Endothelial cell (in vitro differentiated cells): ENCODE results near the gene MYO9B. TPM values are rescaled to one million over a fixed set of nuclear protein-coding genes. Genes with fewer than 3 reads are reported as not detected.
A peak's percentile ranks its signal among the peaks of the same experiment; 100 is the strongest.

ENCODE experiments used
- DNase-seq: peaks from one replicate; pipeline ENCODE4 v3.0.0; 2021; ENCODE audit warnings: low spot score
- H3K27ac Mint-ChIP-seq: one replicate; pipeline ENCODE4 v1.8.0; 2021; ENCODE audit warnings: mixed read lengths, inconsistent platforms; ENCODE audit not compliant: unreplicated experiment
- H3K27me3 Mint-ChIP-seq: one replicate; pipeline ENCODE4 v1.8.0; 2021; ENCODE audit warnings: mild to moderate bottlenecking, moderate library complexity, mixed read lengths, inconsistent platforms; ENCODE audit not compliant: unreplicated experiment
- H3K36me3 Mint-ChIP-seq: one replicate; pipeline ENCODE4 v1.8.0; 2021; ENCODE audit warnings: mild to moderate bottlenecking, low read depth, mixed read lengths, inconsistent platforms; ENCODE audit not compliant: unreplicated experiment
- H3K4me1 Mint-ChIP-seq: one replicate; pipeline ENCODE4 v1.8.0; 2021; ENCODE audit warnings: mild to moderate bottlenecking, mixed read lengths, inconsistent platforms; ENCODE audit not compliant: unreplicated experiment
- H3K4me3 Mint-ChIP-seq: one replicate; pipeline ENCODE4 v1.8.0; 2021; ENCODE audit warnings: mild to moderate bottlenecking, mixed read lengths, inconsistent platforms; ENCODE audit not compliant: unreplicated experiment
- H3K9me3 Mint-ChIP-seq: one replicate; pipeline ENCODE4 v1.8.0; 2021; ENCODE audit warnings: mixed read lengths, inconsistent platforms; ENCODE audit not compliant: unreplicated experiment
- total RNA-seq: library from RNA; stranded (reverse); fragmentation: NEBNext Ultra II Directional; extraction: Animal tissue kit (Norgen Biotek cat#: 25700); gene quantifications from one replicate; pipeline ENCODE4 v1.2.1, GENCODE V29; 2021; ENCODE audit not compliant: unreplicated experiment
- TF ChIP-seq, protein P1 (sequence below): fragments of 200-600 bp; sonication (generic); IDR thresholded peaks from one replicate; pipeline ENCODE4 v1.5.0; 2021; ENCODE audit warnings: antibody characterized with exemption; ENCODE audit not compliant: unreplicated experiment

Gene MYO9B
- total RNA-seq, 1 donor from 2014 or later: 62.4 TPM

DNA sequence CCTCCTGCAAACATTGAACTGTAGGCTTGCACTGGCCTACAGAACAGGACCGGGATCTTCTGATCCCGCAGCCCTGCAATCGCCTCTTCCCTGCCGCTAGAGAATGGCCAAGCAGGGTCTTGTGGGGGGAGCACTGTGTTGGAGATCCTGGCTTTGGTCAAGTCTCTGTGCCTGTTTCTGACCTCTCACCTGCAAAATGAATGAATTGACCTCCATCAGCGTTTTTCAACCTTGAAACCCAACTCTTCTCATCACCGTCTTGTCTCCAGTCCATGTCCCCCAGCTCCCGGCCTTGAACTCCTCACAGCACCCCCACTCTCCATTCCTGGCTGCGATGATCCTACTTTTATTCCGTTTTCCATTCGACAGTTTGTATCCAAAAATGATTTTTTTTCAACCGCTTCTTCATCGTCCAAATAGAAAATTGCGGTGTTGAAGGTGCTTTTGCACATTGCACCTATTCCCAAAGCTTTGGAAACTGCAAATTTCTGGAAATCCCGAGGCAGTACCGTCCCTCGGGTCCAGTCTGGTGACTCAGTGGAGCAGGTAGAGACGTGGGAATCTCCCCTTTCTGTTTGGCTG is 2.0 kb downstream of the MYO9B start:
- TF ChIP-seq, protein P1, sequence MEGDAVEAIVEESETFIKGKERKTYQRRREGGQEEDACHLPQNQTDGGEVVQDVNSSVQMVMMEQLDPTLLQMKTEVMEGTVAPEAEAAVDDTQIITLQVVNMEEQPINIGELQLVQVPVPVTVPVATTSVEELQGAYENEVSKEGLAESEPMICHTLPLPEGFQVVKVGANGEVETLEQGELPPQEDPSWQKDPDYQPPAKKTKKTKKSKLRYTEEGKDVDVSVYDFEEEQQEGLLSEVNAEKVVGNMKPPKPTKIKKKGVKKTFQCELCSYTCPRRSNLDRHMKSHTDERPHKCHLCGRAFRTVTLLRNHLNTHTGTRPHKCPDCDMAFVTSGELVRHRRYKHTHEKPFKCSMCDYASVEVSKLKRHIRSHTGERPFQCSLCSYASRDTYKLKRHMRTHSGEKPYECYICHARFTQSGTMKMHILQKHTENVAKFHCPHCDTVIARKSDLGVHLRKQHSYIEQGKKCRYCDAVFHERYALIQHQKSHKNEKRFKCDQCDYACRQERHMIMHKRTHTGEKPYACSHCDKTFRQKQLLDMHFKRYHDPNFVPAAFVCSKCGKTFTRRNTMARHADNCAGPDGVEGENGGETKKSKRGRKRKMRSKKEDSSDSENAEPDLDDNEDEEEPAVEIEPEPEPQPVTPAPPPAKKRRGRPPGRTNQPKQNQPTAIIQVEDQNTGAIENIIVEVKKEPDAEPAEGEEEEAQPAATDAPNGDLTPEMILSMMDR: no peak
- H3K27ac Mint-ChIP-seq: peak overlapping the region; percentile 48
- H3K36me3 Mint-ChIP-seq: peaks cover 4% of the 10 kb centered on the region
- peak overlapping the region; percentile 89 for H3K4me3 Mint-ChIP-seq
- no peaks in the 10 kb centered on the region for H3K9me3 Mint-ChIP-seq
- peaks cover 26% of the 10 kb centered on the region for H3K4me1 Mint-ChIP-seq
- H3K27me3 Mint-ChIP-seq: peaks cover 2% of the 10 kb centered on the region
- DNase-seq: no peak

DNA sequence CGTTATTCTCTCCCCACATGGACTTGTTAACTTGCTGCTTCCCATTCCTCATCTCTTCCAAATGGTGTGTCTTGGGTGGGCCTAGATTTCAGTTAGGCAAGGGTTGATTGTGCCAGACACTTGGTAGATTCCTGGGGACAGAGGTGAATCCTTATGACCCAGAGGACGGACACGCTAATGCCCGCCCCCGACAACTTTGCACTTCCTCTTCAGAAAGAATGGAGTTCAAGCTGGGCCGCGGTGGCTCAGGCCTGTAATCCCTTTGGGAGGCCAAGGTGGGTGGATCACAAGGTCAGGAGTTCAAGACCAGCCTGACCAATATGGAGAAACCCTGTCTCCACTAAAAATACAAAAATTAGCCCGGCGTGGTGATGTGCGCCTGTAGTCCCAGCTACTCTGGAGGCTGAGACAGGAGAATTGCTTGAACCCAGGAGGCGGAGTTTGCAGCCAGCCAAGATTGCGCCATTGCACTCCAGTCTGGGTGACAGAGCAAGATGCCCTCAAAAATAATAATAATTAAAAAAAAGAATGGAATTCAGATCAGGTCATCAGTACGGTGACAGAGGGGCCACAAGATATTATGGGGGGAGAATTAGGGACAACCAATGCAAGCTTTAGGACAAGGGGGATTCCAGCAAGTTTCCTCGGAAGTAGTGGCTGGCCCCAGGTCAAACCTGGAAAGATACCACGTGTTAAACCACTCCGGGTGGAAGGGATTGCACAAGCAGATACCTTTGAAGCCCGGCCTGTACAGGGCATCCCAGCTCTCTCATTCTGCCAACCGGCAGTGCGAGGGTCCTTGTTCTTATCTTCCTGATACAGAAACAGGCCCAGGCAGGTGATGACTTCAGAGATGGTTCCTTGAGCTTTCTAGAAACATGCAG is 2.7 kb downstream of the MYO9B start:
- no peak overlapping the region for H3K27ac Mint-ChIP-seq
- H3K4me3 Mint-ChIP-seq: no peak overlapping the region
- peaks cover 4% of the 10 kb centered on the region for H3K36me3 Mint-ChIP-seq
- H3K4me1 Mint-ChIP-seq: peaks cover 26% of the 10 kb centered on the region
- TF ChIP-seq, protein P1: no peak
- no peak for DNase-seq
- no peaks in the 10 kb centered on the region for H3K9me3 Mint-ChIP-seq
- no peaks in the 10 kb centered on the region for H3K27me3 Mint-ChIP-seq

DNA sequence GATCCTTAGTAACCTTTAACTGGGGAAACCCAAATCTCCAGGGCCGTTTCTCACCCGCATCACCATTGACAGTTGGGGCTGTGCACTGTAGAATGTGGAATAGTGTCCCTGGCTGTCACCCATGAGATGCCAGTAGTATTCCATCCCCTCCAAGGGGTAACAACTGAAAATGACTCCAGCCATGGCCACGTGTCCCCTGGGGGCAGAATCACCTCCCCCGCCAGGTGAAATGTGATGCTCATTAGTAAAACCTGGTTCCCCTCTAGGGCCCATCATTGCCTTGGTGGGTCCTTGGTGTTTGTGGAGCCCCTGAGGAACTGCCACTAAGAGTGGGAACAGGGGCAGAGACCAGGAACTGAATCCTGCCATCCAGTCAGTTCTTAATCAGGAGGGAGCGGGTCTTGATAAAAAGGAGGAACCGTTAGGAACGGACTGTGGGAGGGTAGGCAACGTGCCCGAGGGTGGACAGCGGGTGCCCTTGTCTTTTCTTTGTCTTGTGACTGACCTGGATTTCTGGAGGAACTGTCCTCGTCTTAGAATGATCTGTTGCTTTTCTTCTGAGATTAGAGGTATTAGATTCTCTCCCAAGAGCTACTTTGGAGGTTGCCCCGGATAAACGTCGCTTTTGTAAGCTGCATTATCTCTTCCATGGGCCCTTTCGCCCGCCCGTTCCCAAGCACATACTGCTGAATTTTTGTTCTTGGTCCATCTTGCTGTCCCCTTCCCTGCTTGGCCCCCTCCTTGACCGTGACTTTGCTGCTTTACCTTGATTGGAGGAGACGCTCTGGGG is 3.5 kb downstream of the MYO9B start:
- no peak for DNase-seq
- H3K36me3 Mint-ChIP-seq: peaks cover 4% of the 10 kb centered on the region
- H3K27ac Mint-ChIP-seq: no peak overlapping the region
- no peak overlapping the region for H3K4me3 Mint-ChIP-seq
- peaks cover 23% of the 10 kb centered on the region for H3K4me1 Mint-ChIP-seq
- no peaks in the 10 kb centered on the region for H3K27me3 Mint-ChIP-seq
- TF ChIP-seq, protein P1: no peak
- H3K9me3 Mint-ChIP-seq: no peaks in the 10 kb centered on the region

DNA sequence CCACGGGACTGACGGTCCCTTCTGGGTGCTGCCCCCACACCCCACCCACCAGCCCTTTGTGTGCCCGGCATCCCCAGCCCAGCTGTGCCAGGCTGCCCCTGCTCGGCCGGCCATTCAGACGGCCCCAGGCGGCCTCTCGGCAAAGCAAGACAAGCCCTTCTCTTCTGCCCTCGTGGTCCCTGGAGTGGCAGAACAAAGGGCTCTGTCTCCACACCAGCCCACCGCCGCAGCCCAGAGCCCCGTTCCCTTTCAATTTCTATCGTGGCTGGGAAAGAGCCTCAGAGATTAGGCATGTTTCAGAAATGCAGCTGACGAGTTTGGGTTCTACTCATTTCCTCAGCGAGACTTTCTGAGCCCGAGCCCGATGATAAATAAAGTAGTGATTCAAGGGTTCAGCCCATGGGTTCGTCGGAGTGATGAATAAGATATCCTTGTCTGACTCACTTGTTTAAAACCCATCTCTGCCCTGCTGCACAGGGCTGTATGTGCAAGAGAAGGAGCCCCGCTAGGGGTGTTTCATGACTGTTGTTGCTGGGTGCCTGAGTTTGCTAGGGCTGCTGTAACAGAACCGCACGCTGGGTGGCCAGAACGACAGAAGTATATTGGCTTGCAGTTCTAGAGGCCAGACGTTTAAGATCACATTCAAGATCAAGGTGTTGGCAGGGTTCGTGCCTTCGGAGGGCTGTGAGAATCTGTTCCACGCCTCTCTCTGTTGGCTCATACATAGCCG is 4.3 kb downstream of the MYO9B start:
- no peak for DNase-seq
- Mint-ChIP-seq H3K4me3 (no peak overlapping the region), H3K36me3 (peaks cover 4% of the 10 kb centered on the region), H3K27me3 (no peaks in the 10 kb centered on the region), H3K4me1 (peaks cover 17% of the 10 kb centered on the region), H3K27ac (no peak overlapping the region), H3K9me3 (no peaks in the 10 kb centered on the region)
- TF ChIP-seq, protein P1: no peak
